Pulmonary artery endothelial cell (primary cell): ENCODE measurements around the gene FOXC2. TPM values are rescaled to one million over a fixed set of nuclear protein-coding genes. Genes with fewer than 3 reads are reported as not detected.
A peak's percentile ranks its signal among the peaks of the same experiment; 100 is the strongest.

Source experiments
- DNase-seq: peaks from one replicate; pipeline ENCODE4 v3.0.0-alpha.2; 2011; ENCODE audit warnings: low read depth, low spot score
- total RNA-seq: library from RNA; depleted of rRNA; stranded (reverse); fragments of >200 nt; gene quantifications from 2 replicates; pipeline ENCODE4 v1.2.3, GENCODE V29; 2014

FOXC2 gene
- total RNA-seq, 1 donor from 2014 or later, result 2.3 TPM

DNA sequence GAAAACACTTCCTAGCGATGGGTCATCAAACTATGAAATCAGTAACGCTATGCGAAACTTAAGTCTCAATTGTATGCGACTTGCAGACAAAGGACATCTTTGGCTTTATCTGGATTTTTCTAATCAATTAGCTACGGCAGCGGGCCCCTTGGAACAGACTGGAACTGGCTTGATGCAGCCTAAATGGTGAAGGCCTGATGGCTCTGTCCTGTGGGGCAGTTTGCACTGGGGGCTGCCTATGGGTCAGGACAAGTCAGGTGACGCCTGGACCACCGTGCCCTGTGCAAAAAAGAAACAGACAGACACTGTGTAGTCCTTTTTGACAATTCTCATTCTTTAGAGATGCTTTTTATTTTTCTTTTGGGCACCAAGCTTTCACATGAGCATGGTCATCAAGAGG lies 33.6 kb upstream of the FOXC2 start:
- no peak for DNase-seq

DNA sequence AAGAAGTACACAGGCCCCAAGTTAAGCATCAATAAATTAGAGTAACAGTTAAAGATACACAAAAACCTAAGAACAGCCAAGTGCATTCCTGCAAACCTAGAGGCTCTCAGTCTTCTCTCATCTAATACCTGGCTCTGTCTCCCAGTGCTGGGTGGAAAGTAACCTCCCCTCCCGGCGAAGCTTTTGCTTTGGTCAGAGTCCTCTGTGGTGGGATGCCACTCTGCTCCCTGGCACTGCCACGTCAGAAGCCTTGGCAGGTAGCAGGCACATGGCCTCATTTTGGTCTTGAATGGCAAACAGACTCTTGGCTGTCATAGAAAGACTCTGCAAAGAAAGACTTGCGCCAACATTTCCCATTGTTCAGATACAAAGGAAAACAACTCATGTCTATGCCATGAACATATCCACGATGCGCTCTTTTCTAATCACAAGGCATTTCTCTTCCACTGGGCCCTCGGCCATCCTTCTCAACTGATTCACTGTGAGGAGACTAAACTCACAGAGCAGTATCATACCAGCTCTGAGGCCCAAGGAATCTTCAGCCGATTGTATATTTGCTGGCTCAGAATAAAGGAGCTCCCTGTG lies 32.8 kb upstream of the FOXC2 start:
- no peak for DNase-seq

DNA sequence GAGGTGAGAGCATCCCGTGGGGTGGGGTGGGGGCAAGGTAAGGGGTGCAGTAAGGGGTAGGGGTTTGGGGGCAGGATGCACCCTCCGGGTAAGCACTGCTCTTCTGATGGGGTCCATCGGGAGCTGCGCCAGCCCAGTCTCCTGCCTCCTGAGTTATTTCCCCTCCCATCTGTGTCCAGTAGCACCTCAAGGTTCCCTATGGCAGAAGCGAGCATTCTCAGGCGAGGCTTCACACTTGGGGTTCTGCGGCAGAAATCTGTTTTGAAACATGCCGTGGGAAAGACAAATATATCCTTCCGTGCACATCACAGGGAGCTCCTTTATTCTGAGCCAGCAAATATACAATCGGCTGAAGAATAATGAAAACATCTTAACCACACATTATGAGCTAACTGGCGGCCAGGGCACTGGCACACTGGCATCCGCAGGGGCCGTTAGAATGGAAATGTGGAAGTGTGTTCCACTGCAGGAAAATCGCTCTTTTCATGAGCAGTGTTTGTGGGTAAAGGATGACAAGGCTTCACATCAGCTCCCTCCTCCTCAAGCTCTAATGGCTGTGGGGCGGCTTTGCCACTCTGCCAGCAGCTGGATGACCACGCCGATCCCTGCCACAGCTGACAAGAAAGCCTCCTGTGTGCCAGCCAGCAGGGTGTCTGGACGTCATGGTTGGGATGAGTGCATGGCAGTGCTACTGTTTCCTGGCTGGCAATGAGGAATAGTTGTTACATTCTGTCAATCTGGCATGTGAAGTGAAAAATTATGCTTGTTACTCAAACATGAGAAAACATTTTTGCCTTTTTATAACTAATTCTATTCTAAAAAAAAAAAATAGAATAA lies 31.6 kb upstream of the FOXC2 start:
- DNase-seq, result no peak

DNA sequence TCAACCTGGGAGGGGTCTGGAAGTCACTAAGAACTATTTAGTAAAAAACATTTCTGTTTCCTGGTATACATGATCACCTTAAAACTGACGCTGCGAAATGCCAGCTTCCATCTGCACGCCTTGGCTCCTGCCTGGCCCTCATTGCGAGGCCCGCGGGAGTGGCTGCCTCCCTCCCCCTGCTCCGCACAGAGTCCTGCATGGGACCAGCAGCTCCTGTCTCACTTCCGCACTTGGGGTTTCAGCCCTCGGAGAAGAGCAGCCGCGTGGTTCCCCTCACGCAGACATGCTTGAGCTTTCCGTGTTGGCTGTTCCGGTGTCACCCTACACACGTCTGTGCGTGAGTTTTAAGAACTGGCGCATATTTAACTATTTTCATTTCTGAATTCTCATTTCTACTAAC lies 30.0 kb upstream of the FOXC2 start:
- no peak for DNase-seq

DNA sequence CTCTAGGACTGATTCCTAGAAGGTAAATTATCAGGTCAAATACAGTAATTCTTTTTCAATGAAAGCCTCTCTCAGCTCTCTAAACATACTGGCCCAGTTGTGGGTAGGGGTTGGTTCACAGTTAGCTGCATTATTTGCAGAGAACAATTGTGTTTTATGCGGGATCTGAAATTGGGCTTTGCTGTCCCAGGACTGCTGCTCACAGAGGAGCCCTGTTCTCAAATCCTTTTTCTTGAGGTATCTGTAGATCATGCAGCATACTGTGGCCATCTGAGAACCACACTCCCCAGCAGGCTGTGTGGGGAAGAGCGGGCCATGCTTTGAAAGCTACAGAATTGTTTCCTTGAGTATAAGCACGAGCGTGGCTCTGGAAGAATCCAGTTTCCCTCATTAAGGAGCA lies 29.1 kb upstream of the FOXC2 start:
- DNase-seq, result no peak

DNA sequence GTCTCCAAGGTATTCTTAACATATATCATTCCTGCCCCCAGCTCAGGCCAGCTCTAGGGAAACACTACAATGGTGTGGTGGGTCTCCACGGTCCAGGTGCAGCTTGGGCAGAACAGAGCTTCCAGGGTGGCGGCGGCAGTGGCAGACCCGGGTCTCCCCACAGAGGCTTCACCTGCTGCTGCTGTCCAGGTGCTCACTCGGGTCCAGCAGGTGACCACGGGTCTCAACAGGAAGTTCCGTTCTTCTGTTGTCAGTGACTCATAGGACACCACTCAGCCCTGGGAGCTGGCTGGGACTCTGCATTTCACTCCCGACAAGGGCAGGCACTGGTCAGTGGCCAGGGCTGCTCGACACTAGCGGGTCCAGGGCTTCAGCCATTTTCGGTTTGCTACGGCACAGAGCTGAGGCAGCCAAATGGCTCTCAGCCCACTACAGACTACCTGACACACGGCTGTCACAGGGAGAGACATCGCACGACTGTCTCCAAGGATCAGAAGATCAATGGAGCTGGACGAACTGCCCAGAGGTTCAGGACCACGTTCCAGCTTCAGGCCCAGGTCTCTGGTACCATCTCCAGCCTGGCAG lies 28.3 kb upstream of the FOXC2 start:
- DNase-seq, result no peak

DNA sequence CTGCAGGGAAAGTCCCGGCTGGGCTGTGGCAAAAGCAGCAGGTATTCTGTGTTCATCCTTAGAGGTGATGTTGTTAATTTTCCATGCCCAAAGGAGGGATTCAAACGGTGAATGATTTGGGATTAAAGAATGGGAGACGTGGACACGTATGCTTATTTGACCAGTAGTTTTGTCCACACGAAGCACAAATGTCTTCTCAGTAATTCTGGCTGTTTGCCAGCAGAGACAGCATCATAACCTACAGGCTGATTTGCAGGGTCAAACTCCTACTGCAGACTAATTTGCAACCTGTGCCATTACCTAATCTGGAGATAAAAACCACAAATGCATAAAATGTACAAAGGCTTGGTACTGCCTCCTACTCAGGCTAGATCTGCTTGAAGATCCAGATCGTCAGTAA lies 25.7 kb upstream of the FOXC2 start:
- no peak for DNase-seq

DNA sequence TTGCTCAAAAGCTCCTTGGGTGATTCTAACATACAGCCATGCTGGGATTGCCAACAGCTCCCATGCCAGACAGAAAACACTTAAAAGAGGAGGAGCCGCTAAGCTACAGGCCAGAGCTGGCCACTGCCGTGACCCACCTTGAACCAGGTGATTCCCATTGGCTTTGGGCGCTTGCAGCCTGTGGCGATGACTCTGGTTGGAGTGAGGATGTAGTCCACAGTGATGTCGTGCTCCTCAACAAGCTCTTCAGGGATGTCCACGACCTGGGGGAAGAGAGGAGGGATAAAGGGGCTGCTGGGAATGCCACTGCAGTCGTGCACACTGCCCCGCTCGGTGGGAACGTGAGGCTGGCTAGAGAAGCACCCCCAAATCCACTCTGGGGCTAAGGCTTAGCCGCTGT lies 25.1 kb upstream of the FOXC2 start:
- no peak for DNase-seq

DNA sequence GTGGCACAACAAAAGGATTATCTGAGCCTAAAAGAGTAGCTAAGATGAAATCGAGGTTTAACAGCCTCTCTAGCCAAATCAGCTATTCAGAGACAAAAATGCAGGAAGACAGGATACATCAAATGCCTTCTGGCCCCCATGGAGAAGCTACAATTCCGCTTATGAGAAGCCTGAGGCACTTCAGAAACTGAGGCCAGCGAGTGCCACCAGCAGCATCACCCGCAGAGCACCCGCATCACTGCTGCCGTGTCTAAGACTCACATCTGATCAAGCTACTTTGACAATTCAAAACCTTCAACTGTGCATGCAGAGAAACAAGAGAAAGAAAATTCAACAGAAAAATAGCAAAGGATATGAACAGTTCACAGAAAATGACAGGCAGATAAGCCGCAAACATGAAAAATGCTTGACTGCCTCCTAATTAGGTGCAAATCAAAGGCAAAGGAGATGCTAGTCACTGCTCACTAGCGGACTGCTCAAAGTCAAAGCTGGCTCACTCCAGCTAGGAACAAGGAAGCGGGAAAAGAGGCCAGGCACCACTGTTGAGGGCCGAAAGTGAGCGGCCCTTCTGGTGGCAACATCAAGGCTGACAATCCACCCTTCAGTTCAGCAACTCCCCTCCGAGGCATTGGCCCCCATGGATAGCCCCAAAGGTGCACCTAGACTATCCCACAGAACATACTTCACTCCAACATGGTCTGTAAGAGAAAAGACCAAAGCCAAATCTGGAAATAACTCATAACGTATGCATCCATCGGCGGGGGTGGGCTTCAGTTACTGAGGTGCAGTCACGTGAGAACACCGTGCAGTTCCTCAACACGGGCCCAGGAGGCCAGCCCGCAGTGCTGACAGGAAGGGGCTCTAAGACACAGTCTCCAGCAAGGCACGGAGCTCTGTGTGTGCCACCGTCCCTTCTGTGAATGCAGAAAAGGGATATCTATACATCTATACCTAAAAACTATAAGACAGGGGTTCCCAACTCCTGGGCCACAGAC lies 23.6 kb upstream of the FOXC2 start:
- DNase-seq, result no peak

DNA sequence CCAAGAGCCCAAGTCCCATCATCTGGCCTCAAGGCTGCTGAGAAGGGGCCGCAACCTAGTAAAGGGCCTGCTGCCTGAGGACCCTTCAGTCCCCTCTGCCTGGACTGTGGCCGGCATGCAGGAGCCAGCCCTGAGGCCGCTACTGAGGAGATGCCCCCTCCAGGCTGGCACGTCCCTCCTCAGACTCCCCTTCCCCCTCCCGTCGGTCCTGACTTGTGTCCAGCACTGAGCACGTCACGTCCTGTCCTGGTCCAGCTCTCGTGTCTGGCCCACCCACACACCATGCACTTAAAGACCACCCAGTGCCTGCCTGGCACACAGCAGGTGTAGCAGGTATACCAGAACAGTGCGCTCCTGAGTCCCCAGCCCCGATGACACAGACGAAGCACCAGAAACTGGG lies 21.1 kb upstream of the FOXC2 start:
- DNase-seq, result no peak

DNA sequence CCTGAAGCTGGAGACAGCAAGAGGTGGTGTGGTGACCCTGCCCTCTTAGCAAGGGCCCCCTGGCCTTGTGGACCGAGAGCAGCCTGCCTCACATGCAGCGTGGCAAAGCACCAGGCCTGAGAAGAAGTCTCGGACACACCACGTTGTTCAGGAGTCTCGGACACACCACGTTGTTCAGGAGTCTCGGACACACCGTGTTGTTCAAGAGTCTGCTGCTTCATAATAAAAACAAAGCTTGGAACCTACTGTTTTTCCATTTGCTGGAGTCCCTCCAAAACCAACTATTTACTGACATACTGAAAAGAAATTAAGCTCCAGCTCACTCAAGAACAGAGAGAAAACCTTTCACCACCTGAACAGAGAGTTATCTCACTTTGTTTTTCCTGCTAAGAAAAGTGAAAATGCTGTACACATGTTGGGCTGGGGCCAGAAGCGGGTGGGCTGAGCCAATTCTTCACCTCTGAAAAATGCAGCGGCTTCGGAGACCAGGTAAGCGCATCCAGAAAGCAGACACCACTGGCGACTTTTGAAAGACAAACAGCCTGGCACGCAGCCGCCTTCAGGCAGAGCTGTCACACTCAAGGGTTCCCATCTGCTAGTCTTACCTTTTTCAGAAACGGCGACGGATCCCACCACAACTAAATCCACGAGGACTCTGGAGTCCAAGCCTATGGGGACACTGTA lies 20.5 kb upstream of the FOXC2 start:
- no peak for DNase-seq

DNA sequence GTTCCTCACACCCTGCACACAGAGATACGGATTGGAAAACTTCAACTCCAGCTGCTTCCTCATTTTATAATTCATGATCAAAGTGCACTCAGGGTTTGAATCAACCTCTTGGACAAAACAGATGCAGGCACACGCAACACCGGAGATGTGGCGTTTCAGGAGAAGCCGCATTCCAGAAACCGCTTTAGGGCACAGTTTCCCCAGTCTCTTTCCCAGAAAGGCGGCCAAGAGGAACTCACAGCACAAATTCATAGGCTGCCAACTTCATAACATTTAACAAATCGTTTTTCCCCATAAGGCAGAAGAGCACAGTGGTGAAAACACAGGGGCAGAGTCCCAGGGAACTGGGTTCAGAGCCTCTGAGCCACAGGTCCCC lies 20.0 kb upstream of the FOXC2 start:
- no peak for DNase-seq

DNA sequence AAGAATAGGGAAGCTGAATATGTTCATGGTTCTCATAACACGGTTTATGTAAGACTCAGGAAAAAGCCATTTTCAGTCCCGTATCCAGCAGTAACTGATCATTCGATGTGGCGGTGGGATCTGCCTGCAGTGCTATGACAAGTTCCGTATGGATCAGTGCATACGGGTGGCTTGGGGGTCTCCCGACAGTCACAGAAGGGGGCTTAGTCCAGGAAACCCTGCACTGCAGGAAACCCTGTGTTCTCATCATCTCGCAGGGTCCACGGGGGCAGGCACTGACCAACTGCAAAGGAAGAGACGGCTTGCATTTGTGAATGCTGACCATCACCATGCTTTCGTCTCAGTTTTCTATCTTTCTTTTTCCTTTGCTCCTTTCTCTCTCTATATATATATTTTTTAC lies 19.3 kb upstream of the FOXC2 start:
- DNase-seq, result no peak

DNA sequence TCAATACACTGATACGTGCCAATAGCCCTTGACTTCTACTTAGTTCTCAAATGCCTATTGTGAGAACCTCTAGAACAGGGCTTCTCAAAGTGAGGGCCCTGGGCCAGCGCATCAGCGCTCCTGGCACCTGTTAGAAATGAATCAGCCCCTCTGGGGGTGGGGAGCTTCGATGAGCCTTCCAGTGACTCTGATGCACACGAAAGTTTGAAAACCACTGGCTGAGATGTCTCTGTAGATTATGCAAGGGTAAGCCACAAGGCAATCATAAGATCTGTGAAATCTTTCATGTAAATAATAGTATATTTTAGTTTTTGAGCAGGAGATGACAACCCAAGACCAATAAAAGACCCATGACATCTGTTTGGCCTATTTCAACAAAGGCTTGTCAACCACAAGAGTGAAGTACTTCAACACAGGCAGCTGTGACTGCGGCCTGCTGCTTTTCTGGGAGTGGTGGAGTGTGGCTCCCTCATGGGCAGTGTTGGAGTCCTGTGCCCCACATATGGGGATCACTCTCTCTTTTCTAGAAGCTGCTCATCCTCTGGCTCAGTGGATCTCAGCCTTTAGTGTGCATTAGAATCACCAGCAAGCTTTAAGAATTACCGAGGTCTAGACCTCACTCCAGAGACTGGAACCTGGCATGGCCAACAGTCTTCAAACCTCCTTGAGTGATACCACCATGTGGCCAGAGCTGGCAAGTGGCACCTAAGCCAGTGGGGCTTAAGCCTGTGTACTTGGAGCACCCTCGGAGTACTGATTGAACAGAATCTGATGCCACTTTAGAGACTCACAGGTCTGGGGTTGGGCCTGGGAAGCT lies 17.3 kb upstream of the FOXC2 start:
- DNase-seq, result no peak

DNA sequence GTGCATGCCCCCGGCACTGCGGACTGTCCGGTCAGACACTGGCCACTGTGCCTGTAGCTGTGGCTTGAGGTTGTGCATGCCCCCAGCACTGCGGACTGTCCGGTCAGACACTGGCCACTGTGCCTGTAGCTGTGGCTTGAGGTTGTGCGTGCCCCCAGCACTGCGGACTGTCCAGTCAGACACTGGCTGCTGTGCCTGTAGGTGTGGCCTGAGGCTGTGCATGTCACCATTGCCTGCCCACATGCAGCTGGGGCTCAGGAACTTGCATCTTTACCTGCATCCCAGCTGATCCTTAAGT lies 16.8 kb upstream of the FOXC2 start:
- DNase-seq, result no peak

DNA sequence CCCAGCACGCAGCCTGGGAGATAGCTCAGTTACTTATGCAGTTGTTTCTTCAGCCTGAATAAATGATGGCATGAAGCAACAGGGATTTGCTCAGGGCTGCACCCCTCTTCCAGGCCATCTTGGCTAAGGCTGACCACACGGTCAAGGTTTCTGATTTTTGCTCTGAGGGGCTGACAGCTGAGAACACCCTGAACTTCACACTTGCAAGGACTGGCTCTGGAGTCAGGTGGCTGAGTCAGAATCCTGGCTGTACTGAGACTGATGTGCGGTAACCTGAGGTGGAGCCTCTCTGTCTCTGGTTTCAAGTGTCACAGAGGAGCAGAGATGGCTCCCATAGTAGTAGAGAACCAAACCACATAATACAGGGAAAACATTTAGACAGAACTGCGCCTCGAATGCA lies 16.3 kb upstream of the FOXC2 start:
- no peak for DNase-seq

DNA sequence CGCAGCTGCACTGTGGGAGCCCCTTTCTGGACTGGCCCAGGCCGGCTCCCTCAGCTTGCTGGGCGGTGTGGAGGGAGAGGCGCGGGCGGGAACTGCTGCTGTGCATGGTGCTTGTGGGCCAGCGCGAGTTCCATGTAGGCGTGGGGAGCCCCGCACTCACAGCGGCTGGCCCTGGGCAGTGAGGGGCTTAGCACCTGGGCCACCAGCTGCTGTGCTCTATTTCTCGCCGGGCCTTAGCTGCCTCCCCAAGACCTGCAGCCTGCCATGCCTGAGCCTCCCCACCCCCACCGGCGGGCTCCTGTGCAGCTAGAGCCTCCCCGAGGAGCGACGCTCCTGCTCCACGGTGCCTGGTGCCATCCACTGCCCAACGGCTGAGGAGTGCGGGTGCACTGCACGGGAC lies 13.3 kb upstream of the FOXC2 start:
- no peak for DNase-seq

DNA sequence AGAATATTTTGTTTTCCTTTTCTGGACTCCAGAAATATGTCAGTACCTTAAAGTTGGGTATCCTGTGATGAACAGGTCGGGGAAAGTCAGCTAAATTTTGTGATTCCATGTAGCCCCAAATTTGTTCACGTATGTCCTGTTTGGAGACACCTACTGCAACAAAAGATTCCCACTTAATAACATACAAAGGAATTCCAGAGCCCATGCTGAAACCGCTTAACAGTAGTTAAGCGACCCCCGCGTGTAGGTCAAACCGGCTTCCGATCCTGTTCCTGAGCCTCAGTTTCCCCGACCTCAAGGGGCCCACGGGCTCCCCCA lies 12.1 kb upstream of the FOXC2 start:
- no peak for DNase-seq

DNA sequence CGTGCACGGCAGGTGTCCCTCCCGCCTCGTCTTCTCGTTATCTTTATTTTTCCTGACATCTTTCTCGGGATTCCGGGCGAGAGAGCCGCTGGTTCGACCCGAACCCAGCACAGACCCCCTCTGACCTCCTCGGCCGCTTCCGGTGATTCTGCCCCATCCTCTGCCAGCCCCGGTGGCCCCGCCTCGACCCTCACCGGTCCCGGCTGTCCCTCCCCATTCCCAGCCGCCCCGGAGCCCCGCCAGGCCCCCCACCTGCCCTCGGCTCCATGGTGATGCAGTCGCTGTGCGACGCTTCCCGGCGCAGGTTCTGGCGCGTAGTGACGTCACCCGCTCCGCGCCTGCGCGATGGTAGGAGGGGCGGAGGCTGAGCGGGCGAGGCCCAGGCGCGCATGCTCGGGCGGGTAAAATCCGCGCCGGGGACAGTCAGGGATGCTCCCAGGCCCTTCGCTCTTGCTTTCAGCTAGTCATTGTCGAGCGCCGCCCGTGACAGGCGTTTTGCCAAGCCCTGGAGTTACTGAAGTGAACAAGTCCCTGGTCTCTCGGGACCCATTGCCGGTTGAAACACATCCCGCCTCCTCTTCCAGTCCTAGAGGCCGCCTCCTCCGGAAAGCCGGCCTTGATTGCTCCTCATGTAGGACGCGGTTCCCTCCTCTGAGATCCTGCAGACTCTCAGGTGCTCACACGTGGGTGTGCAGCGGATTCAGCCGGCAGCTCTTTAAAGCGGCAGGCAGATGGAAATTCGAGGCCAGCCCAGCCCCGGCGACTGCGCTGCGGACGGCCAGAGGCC lies 11.5 kb upstream of the FOXC2 start, which contains the start of gene MTHFSD:
Gene MTHFSD (minus strand): TSS at position 319 of the 787 bp plus-strand sequence. CDS start 51 bp downstream, at position 268.
- DNase-seq, result peak; percentile 65

DNA sequence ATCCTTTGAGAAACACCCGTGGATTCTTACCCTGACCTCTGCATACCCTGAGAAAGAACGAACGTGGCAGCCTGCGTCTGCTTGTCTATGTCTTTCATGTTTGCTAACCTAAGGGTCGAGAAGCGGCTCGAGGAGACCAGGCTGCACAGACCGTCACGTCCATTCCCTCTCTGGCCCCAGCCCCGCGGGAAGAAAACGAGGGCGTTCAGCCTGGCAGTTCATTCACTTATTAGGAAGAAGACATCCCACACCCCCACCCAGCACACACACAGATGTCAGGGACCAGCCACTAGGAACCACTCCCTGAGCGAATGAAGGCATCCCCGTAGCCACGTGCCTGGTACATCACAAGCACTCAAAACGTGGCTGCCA lies 10.9 kb upstream of the FOXC2 start:
- no peak for DNase-seq
